Keratinocyte (primary cell): Measurements from ENCODE around the gene SLC1A2.

Experiments
- EZH2 ChIP-seq: IDR thresholded peaks from one replicate; pipeline ENCODE4 v1.6.1; 2012; ENCODE audit warnings: inconsistent platforms, mild to moderate bottlenecking, low read length, moderate library complexity
- TF ChIP-seq, protein P1 (sequence below), 3 experiments: IDR thresholded peaks in 1 of 3; conservative IDR thresholded peaks in 1 of 3; optimal IDR thresholded peaks in 1 of 3; 2 replicates in 2 of 3; 3 replicates in 1 of 3; pipeline versions ENCODE3 to v1.5.1; 2011; ENCODE audit warnings: low read length in 3 of 3, mild to moderate bottlenecking in 3 of 3, moderate library complexity in 2 of 3, control low read depth in 1 of 3, inconsistent platforms in 1 of 3; ENCODE audit not compliant: insufficient read depth in 2 of 3; ENCODE audit errors: extremely low read depth in 1 of 3

DNA sequence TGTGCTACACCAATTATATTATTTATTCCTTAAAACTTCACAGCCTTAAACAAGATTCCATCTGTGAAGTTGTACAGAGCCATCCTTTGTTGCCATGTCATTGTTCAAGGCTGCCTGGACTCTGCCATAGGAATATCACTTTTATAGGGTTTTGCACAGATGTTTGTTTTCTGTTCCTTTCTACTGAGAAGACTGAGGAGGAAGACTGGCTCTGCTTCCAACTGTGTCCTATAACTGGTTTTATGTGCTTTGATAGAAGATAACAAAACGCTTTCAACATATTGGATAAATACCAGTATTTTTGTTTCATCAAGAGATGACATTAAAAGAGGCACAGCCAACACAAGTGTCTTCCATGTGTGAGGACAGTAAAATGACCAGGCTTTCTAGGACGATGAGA, 159.8 kb downstream of the SLC1A2 start:
- TF ChIP-seq, protein P1, sequence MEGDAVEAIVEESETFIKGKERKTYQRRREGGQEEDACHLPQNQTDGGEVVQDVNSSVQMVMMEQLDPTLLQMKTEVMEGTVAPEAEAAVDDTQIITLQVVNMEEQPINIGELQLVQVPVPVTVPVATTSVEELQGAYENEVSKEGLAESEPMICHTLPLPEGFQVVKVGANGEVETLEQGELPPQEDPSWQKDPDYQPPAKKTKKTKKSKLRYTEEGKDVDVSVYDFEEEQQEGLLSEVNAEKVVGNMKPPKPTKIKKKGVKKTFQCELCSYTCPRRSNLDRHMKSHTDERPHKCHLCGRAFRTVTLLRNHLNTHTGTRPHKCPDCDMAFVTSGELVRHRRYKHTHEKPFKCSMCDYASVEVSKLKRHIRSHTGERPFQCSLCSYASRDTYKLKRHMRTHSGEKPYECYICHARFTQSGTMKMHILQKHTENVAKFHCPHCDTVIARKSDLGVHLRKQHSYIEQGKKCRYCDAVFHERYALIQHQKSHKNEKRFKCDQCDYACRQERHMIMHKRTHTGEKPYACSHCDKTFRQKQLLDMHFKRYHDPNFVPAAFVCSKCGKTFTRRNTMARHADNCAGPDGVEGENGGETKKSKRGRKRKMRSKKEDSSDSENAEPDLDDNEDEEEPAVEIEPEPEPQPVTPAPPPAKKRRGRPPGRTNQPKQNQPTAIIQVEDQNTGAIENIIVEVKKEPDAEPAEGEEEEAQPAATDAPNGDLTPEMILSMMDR (optimal IDR thresholded peaks at IDR 0.05 in 1 of 3, IDR thresholded peaks at IDR 0.05 in 1 of 3, conservative IDR thresholded peaks at IDR 0.05 in 1 of 3; ENCODE audit: extremely low read depth in 1 of 3, insufficient read depth in 2 of 3, low read length in 3 of 3): no peak
- no peak for TF ChIP-seq EZH2
